Thyroid gland (tissue), 4 donors: ENCODE measurements around the gene PTH1R. TPM values are rescaled to one million over a fixed set of nuclear protein-coding genes. Genes with fewer than 3 reads are reported as not detected.

Experiments used
- DNase-seq, 2 donors: peaks; one replicate each; pipeline ENCODE4 v3.0.0-alpha.2; 2019
- H3K27ac ChIP-seq, 3 donors: fragments of 200-600 bp; sonication (generic); 1 replicate in 2 of 3; 2 replicates in 1 of 3; pipeline ENCODE4 v1.5.1; 2016 to 2019; ENCODE audit warnings: mild to moderate bottlenecking in 1 of 3, moderate library complexity in 1 of 3
- H3K27me3 ChIP-seq: fragments of 200-600 bp; sonication (generic); one replicate; pipeline ENCODE4 v1.5.1; 2019
- H3K36me3 ChIP-seq, 2 donors: fragments of 200-600 bp; sonication (generic); one replicate each; pipeline ENCODE4 v1.5.1; 2016 to 2019
- H3K4me1 ChIP-seq, 2 donors: fragments of 200-600 bp; sonication (generic); one replicate each; pipeline ENCODE4 v1.5.1; 2017 to 2019
- H3K4me3 ChIP-seq, 3 donors: fragments of 200-600 bp; sonication (generic); replicated peaks in 1 of 3; 1 replicate in 2 of 3; 2 replicates in 1 of 3; pipeline ENCODE4 v1.5.1; 2016; ENCODE audit warnings: mild to moderate bottlenecking in 1 of 3
- H3K9me3 ChIP-seq: fragments of 200-600 bp; sonication (generic); one replicate; pipeline ENCODE4 v1.5.1; 2017
- CTCF ChIP-seq, 6 experiments: fragments of 200-600 bp in 3 of 6; fragments of 450-650 bp in 3 of 6; sonication (generic) in 3 of 6; IDR thresholded peaks; one replicate each; pipeline ENCODE4 v1.5.1; 2016 to 2019; ENCODE audit warnings: antibody characterized with exemption in 6 of 6, mild to moderate bottlenecking in 2 of 6, inconsistent platforms in 1 of 6, moderate library complexity in 1 of 6
- POLR2A ChIP-seq, 2 donors: fragments of 450-650 bp; IDR thresholded peaks; one replicate each; pipeline ENCODE4 v1.6.1; 2017; ENCODE audit warnings: antibody characterized with exemption in 2 of 2, mild to moderate bottlenecking in 2 of 2, moderate library complexity in 1 of 2
- WGBS, 2 donors: methylation state at CpG; one replicate each; pipeline ENCODE4 v1.1.5; 2017; 5-methylcytosine and 5-hydroxymethylcytosine counted together
- intact Hi-C: fragments of 100-400 bp; cut with DNase I; formaldehyde crosslinking; loops from one replicate; pipeline ENCODE4 v1.15.1; 2023
- total RNA-seq, 4 donors: library from RNA; depleted of rRNA; stranded (reverse); fragments of >200 nt; gene quantifications; one replicate each; pipeline ENCODE4 v1.2.3, GENCODE V29; 2016

Gene PTH1R
- total RNA-seq, 4 donors from 2014 or later, result 1.2 to 10.6 (median 4.4) TPM

GRCh38 chr3:46905213-46905560 is 27.7 kb downstream of the PTH1R start:
- no peak for DNase-seq
- 95 to 100% methylated on average over 1 to 3 of the region's 3 CpGs for WGBS, 2 donors
- Histone ChIP-seq H3K27me3 (no peaks in the 10 kb centered on the region), H3K4me1 (peaks cover 12 to 23% of the 10 kb centered on the region in 2 donors), H3K4me3 (no peak overlapping the region), H3K36me3 (no peaks in the 10 kb centered on the region), H3K27ac (no peak overlapping the region), H3K9me3 (no peaks in the 10 kb centered on the region)
- TF ChIP-seq POLR2A (IDR thresholded peaks at IDR 0.05) (no peak), CTCF (IDR thresholded peaks at IDR 0.05) (no peak)
- intact Hi-C loops, result loop anchor here (5.0 kb wide), 2 partner anchors 38 to 198 kb away; no protein-coding TSS in a partner anchor

DNA sequence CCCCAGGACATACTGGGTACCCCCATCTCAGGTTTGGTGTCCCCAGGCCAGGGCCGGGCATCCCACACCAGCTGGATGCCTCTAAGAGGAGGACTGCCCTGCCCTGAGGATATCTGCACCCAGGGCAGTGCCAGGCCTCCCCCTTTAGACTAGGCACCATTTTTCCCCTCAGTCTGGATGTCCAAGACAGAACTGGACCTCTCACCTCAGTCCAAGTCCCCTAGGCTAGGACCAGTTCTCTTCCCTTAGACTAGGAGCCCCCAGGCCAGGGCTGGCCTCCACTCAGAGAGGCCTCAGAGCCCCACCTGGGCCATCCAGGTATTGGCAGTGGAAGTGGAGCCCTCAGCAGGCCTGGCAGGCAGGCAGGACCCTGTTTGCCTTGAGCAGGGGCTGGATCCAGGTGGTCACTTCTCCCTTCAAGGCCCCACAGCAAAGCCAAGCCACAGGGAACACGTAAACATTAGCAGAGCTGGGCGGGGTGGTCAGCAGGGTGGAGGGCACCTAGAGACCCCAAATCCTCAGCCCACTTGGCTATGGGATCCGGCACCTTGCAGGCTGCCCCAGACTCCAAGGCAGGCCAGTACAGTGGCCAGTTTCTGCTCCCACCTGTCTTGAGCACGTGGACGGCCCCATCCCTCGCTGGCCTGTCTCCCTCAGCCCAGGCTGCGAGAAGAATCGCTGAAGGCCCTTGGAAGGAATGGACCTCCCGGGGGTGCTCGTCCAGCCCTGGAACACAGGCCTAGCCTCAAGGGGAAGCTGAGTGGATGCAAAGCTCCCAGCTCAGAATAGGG is 28.3 kb downstream of the PTH1R start:
- peaks cover 12 to 23% of the 10 kb centered on the region in 2 donors for H3K4me1 ChIP-seq
- DNase-seq, result no peak
- intact Hi-C loops, result loop anchor here (5.0 kb wide), 2 partner anchors 39 to 199 kb away; no protein-coding TSS in a partner anchor
- no peaks in the 10 kb centered on the region for H3K27me3 ChIP-seq
- no peak for TF ChIP-seq CTCF (IDR thresholded peaks at IDR 0.05)
- no peak overlapping the region for H3K27ac ChIP-seq
- H3K36me3 ChIP-seq, result no peaks in the 10 kb centered on the region
- no peak overlapping the region for H3K4me3 ChIP-seq
- H3K9me3 ChIP-seq, result no peaks in the 10 kb centered on the region
- 88 to 89% methylated on average over 3 to 5 of the region's 11 CpGs for WGBS, 2 donors

GRCh38 chr3:46906471-46907058 is 29.0 kb downstream of the PTH1R start:
- 100% methylated on average over 1 of the region's 4 CpGs; no CpG with 5 or more reads in 1 of the 2 donors for WGBS, 2 donors
- no peak for DNase-seq
- TF ChIP-seq POLR2A (IDR thresholded peaks at IDR 0.05) (no peak), CTCF (IDR thresholded peaks at IDR 0.05) (no peak)
- H3K27ac ChIP-seq, result no peak overlapping the region
- peaks cover 12 to 23% of the 10 kb centered on the region in 2 donors for H3K4me1 ChIP-seq
- H3K27me3 ChIP-seq, result no peaks in the 10 kb centered on the region
- no peak overlapping the region for H3K4me3 ChIP-seq
- no peaks in the 10 kb centered on the region for H3K36me3 ChIP-seq
- intact Hi-C loops, result loop anchor here (5.0 kb wide), 2 partner anchors 39 to 199 kb away; no protein-coding TSS in a partner anchor
- H3K9me3 ChIP-seq, result no peaks in the 10 kb centered on the region

DNA sequence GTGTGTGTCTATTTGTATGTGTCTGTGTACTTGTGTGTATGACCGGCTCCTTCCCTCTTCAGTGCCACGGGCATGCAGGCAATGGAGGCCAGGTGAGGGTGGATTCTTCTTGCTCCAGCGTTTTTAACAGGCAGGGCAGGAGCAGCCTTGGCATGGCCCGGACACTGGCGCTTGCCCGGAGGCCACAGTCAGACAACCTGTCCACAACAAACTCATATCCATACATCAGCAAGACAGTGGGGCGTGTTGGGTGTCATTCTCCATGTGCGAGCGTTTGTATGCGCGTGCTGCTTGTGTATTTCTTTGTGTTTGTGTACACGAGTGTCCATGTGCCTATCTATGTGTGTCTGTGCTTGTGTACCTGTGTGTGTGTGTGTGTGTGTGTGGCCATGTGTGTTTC is 29.8 kb downstream of the PTH1R start:
- intact Hi-C loops, result loop anchor here (5.0 kb wide), 2 partner anchors 40 to 200 kb away; no protein-coding TSS in a partner anchor
- Histone ChIP-seq H3K4me1 (peaks cover 12 to 23% of the 10 kb centered on the region in 2 donors), H3K27me3 (no peaks in the 10 kb centered on the region), H3K4me3 (no peak overlapping the region), H3K36me3 (no peaks in the 10 kb centered on the region), H3K27ac (no peak overlapping the region), H3K9me3 (no peaks in the 10 kb centered on the region)
- WGBS, 2 donors, result 82 to 91% methylated on average over 12 of the region's 12 CpGs
- DNase-seq, result no peak
- no peak for TF ChIP-seq POLR2A (IDR thresholded peaks at IDR 0.05)
- no peak for TF ChIP-seq CTCF (IDR thresholded peaks at IDR 0.05)

- intact Hi-C loops, result loop anchor here (5.0 kb wide), 2 partner anchors 41 to 201 kb away; no protein-coding TSS in a partner anchor
- WGBS, 2 donors, result 50 to 74% methylated on average over 1 of the region's 1 CpG
- Histone ChIP-seq H3K4me1 (peaks cover 12 to 23% of the 10 kb centered on the region in 2 donors), H3K9me3 (no peaks in the 10 kb centered on the region), H3K4me3 (no peak overlapping the region), H3K36me3 (no peaks in the 10 kb centered on the region), H3K27me3 (no peaks in the 10 kb centered on the region), H3K27ac (no peak overlapping the region)
- DNase-seq, result no peak
- no peak for TF ChIP-seq POLR2A (IDR thresholded peaks at IDR 0.05)
- TF ChIP-seq CTCF (IDR thresholded peaks at IDR 0.05), result peak in 2 of 6 experiments; percentile 52 to 53
These were observed 30.4 kb downstream of the PTH1R start for GRCh38 chr3:46907960-46908293.
